Activated naive CD8-positive, alpha-beta T cell treated with anti-CD3 and anti-CD28 coated beads, Interleukin-2, amount 10 ng/mL, durations not matched to agents 7 days and 5 days (primary cell): Measurements from ENCODE around the gene CFAP141. TPM values are rescaled to one million over a fixed set of nuclear protein-coding genes. Genes with fewer than 3 reads are reported as not detected.
A peak's percentile ranks its signal among the peaks of the same experiment; 100 is the strongest.

Experiments
- ATAC-seq: fragments of 150-1000 bp; cut with Tn5 transposase; one replicate; pipeline ENCODE4 v1.10.0; 2021; ENCODE audit warnings: low read depth, moderate library complexity
- POLR2A ChIA-PET: fragments of 350-600 bp; sonication (Branson Sonifier 250); formaldehyde crosslinking; loops from one replicate; lab custom pipeline; 2021; ENCODE audit warnings: antibody characterized with exemption; lab: Charles Lee
- DNase-seq: peaks from one replicate; pipeline ENCODE4 v3.0.0; 2021
- H3K27ac Mint-ChIP-seq: one replicate; pipeline ENCODE4 v1.8.0; 2022; ENCODE audit warnings: mild to moderate bottlenecking, mixed read lengths
- H3K27me3 Mint-ChIP-seq: one replicate; pipeline ENCODE4 v1.8.0; 2022; ENCODE audit warnings: mild to moderate bottlenecking, moderate library complexity, mixed read lengths
- H3K36me3 Mint-ChIP-seq: one replicate; pipeline ENCODE4 v1.8.0; 2021; ENCODE audit warnings: mild to moderate bottlenecking, mixed read lengths
- H3K4me1 Mint-ChIP-seq: one replicate; pipeline ENCODE4 v1.8.0; 2021; ENCODE audit warnings: mixed read lengths
- H3K4me3 Mint-ChIP-seq: one replicate; pipeline ENCODE4 v1.8.0; 2022; ENCODE audit warnings: mild to moderate bottlenecking, moderate library complexity, mixed read lengths
- H3K9me3 Mint-ChIP-seq: one replicate; pipeline ENCODE4 v1.8.0; 2021; ENCODE audit warnings: mixed read lengths
- total RNA-seq, 2 experiments: library from RNA; stranded (reverse); gene quantifications; one replicate each; pipeline ENCODE4 v1.2.3, GENCODE V29; 2021

Gene CFAP141
- total RNA-seq, 2 experiments from 2014 or later: not detected

- H3K27ac Mint-ChIP-seq: peak overlapping the region; percentile 81
- H3K27me3 Mint-ChIP-seq: no peaks in the 10 kb centered on the region
- DNase-seq (no peak), ATAC-seq (no peak)
- POLR2A ChIA-PET: interaction anchor here (0.8 to 5.6 kb wide), 4 partner anchors 20 to 185 kb away, joined by 3 to 70 read pairs (median 16); partner anchors contain the start of gene NUP210L
- H3K4me3 Mint-ChIP-seq: peak overlapping the region; percentile 99
- peaks cover 54% of the 10 kb centered on the region for H3K4me1 Mint-ChIP-seq
- no peaks in the 10 kb centered on the region for H3K9me3 Mint-ChIP-seq
- peaks cover 50% of the 10 kb centered on the region for H3K36me3 Mint-ChIP-seq
Measured at GRCh38 chr1:154178911-154179811, 27.0 kb downstream of the CFAP141 start.

GRCh38 chr1:154178013-154178412, 28.1 kb downstream of the CFAP141 start:
- Mint-ChIP-seq H3K27me3 (no peaks in the 10 kb centered on the region), H3K9me3 (no peaks in the 10 kb centered on the region), H3K27ac (peak overlapping the region; percentile 24), H3K4me3 (peak overlapping the region; percentile 99), H3K4me1 (peaks cover 51% of the 10 kb centered on the region), H3K36me3 (peaks cover 50% of the 10 kb centered on the region)
- POLR2A ChIA-PET: interaction anchor here (0.8 to 5.6 kb wide), 4 partner anchors 12 to 188 kb away, joined by 3 to 28 read pairs (median 4); no protein-coding TSS in a partner anchor
- ATAC-seq (no peak), DNase-seq (no peak)

- ATAC-seq (no peak), DNase-seq (no peak)
- H3K27ac Mint-ChIP-seq: peak overlapping the region; percentile 75
- H3K9me3 Mint-ChIP-seq: no peaks in the 10 kb centered on the region
- peaks cover 56% of the 10 kb centered on the region for H3K4me1 Mint-ChIP-seq
- peaks cover 54% of the 10 kb centered on the region for H3K36me3 Mint-ChIP-seq
- H3K4me3 Mint-ChIP-seq: peak overlapping the region; percentile 56
- no peaks in the 10 kb centered on the region for H3K27me3 Mint-ChIP-seq
- POLR2A ChIA-PET: interaction anchor here (1.2 to 5.6 kb wide), 2 partner anchors 10 to 18 kb away, joined by 4 to 28 read pairs; no protein-coding TSS in a partner anchor
Measured at GRCh38 chr1:154176337-154176736, 29.8 kb downstream of the CFAP141 start.

GRCh38 chr1:154174654-154175053, 31.5 kb downstream of the CFAP141 start:
- peaks cover 49% of the 10 kb centered on the region for H3K4me1 Mint-ChIP-seq
- no peak overlapping the region for H3K4me3 Mint-ChIP-seq
- H3K36me3 Mint-ChIP-seq: peaks cover 58% of the 10 kb centered on the region
- H3K27ac Mint-ChIP-seq: no peak overlapping the region
- no peaks in the 10 kb centered on the region for H3K27me3 Mint-ChIP-seq
- no peaks in the 10 kb centered on the region for H3K9me3 Mint-ChIP-seq
- ATAC-seq (no peak), DNase-seq (no peak)
- POLR2A ChIA-PET: interaction anchor here (5.6 kb wide), 1 partner anchor 16 kb away, joined by 28 read pairs; no protein-coding TSS in a partner anchor

- Mint-ChIP-seq H3K4me1 (peaks cover 30% of the 10 kb centered on the region), H3K9me3 (no peaks in the 10 kb centered on the region), H3K27ac (peak overlapping the region; percentile 47), H3K36me3 (peaks cover 60% of the 10 kb centered on the region), H3K27me3 (no peaks in the 10 kb centered on the region), H3K4me3 (no peak overlapping the region)
- POLR2A ChIA-PET: interaction anchor here (1.6 kb wide), 1 partner anchor 12 kb away, joined by 5 read pairs; no protein-coding TSS in a partner anchor
- no peak for DNase-seq
- ATAC-seq: no peak
Measured at GRCh38 chr1:154171880-154172279, 34.3 kb downstream of the CFAP141 start.

GRCh38 chr1:154171223-154171583, 34.9 kb downstream of the CFAP141 start:
- no peak overlapping the region for H3K4me3 Mint-ChIP-seq
- POLR2A ChIA-PET: interaction anchor here (0.9 to 1.6 kb wide), 3 partner anchors 12 to 14 kb away, joined by 3 to 5 read pairs (median 5); no protein-coding TSS in a partner anchor

GRCh38 chr1:154170547-154171222, 35.4 kb downstream of the CFAP141 start:
- ATAC-seq (peak; percentile 50), DNase-seq (no peak)
- Mint-ChIP-seq H3K27ac (no peak overlapping the region), H3K9me3 (no peaks in the 10 kb centered on the region), H3K27me3 (no peaks in the 10 kb centered on the region), H3K4me1 (peaks cover 24% of the 10 kb centered on the region), H3K36me3 (peaks cover 64% of the 10 kb centered on the region), H3K4me3 (no peak overlapping the region)
- POLR2A ChIA-PET: interaction anchor here (0.9 to 1.6 kb wide), 3 partner anchors 11 to 13 kb away, joined by 3 to 5 read pairs (median 5); no protein-coding TSS in a partner anchor

More at GRCh38 chr1:154171223-154171583, 34.9 kb downstream of the CFAP141 start:
- H3K4me1 Mint-ChIP-seq: peaks cover 26% of the 10 kb centered on the region
- no peaks in the 10 kb centered on the region for H3K27me3 Mint-ChIP-seq
- H3K27ac Mint-ChIP-seq: no peak overlapping the region
- no peaks in the 10 kb centered on the region for H3K9me3 Mint-ChIP-seq
- ATAC-seq (peak; percentile 14), DNase-seq (no peak)
- H3K36me3 Mint-ChIP-seq: peaks cover 62% of the 10 kb centered on the region

- POLR2A ChIA-PET: interaction anchor here (1.0 kb wide), 1 partner anchor 14 kb away, joined by 4 read pairs; no protein-coding TSS in a partner anchor
- peaks cover 76% of the 10 kb centered on the region for H3K36me3 Mint-ChIP-seq
- H3K9me3 Mint-ChIP-seq: no peaks in the 10 kb centered on the region
- no peak overlapping the region for H3K4me3 Mint-ChIP-seq
- no peak for ATAC-seq
- H3K4me1 Mint-ChIP-seq: peaks cover 32% of the 10 kb centered on the region
- H3K27me3 Mint-ChIP-seq: no peaks in the 10 kb centered on the region
- DNase-seq: no peak
- H3K27ac Mint-ChIP-seq: peak overlapping the region; percentile 26
Measured at GRCh38 chr1:154167461-154167860, 38.7 kb downstream of the CFAP141 start.

- POLR2A ChIA-PET: interaction anchor here (0.8 to 1.1 kb wide), 2 partner anchors 9 to 11 kb away, joined by 4 read pairs; no protein-coding TSS in a partner anchor
- DNase-seq: no peak
- peaks cover 78% of the 10 kb centered on the region for H3K36me3 Mint-ChIP-seq
- no peaks in the 10 kb centered on the region for H3K9me3 Mint-ChIP-seq
- no peaks in the 10 kb centered on the region for H3K27me3 Mint-ChIP-seq
- H3K4me3 Mint-ChIP-seq: no peak overlapping the region
- H3K4me1 Mint-ChIP-seq: peaks cover 24% of the 10 kb centered on the region
- no peak for ATAC-seq
- no peak overlapping the region for H3K27ac Mint-ChIP-seq
Measured at GRCh38 chr1:154166207-154166606, 39.9 kb downstream of the CFAP141 start.

GRCh38 chr1:154159554-154159953, 46.6 kb downstream of the CFAP141 start:
- ATAC-seq: no peak
- peak overlapping the region; percentile 54 for H3K27ac Mint-ChIP-seq
- peaks cover 3% of the 10 kb centered on the region for H3K9me3 Mint-ChIP-seq
- no peaks in the 10 kb centered on the region for H3K27me3 Mint-ChIP-seq
- H3K4me1 Mint-ChIP-seq: peaks cover 55% of the 10 kb centered on the region
- H3K4me3 Mint-ChIP-seq: peak overlapping the region; percentile 12
- peaks cover 69% of the 10 kb centered on the region for H3K36me3 Mint-ChIP-seq
- POLR2A ChIA-PET: interaction anchor here (1.1 to 6.0 kb wide), 5 partner anchors 9 to 169 kb away, joined by 5 to 70 read pairs (median 27); partner anchors contain the start of gene RPS27
- no peak for DNase-seq

- POLR2A ChIA-PET: interaction anchor here (0.6 to 6.0 kb wide), 11 partner anchors 10 to 237 kb away, joined by 3 to 70 read pairs (median 5); partner anchors contain the start of genes RPS27 and UBAP2L
- Mint-ChIP-seq H3K4me1 (peaks cover 55% of the 10 kb centered on the region), H3K9me3 (peaks cover 3% of the 10 kb centered on the region), H3K27ac (peak overlapping the region; percentile 93), H3K4me3 (peak overlapping the region; percentile 77), H3K27me3 (no peaks in the 10 kb centered on the region), H3K36me3 (peaks cover 70% of the 10 kb centered on the region)
- ATAC-seq: no peak
- no peak for DNase-seq
Measured at GRCh38 chr1:154158307-154159125, 47.6 kb downstream of the CFAP141 start.
